Measurements from ENCODE around the gene TTBK2.

GRCh38 chr15:42933886-42934667 is 13.5 kb upstream of the TTBK2 start:
- no peak for TF ChIP-seq EP300 (IDR thresholded peaks at IDR 0.05)
- TF ChIP-seq, protein P1, sequence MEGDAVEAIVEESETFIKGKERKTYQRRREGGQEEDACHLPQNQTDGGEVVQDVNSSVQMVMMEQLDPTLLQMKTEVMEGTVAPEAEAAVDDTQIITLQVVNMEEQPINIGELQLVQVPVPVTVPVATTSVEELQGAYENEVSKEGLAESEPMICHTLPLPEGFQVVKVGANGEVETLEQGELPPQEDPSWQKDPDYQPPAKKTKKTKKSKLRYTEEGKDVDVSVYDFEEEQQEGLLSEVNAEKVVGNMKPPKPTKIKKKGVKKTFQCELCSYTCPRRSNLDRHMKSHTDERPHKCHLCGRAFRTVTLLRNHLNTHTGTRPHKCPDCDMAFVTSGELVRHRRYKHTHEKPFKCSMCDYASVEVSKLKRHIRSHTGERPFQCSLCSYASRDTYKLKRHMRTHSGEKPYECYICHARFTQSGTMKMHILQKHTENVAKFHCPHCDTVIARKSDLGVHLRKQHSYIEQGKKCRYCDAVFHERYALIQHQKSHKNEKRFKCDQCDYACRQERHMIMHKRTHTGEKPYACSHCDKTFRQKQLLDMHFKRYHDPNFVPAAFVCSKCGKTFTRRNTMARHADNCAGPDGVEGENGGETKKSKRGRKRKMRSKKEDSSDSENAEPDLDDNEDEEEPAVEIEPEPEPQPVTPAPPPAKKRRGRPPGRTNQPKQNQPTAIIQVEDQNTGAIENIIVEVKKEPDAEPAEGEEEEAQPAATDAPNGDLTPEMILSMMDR (IDR thresholded peaks at IDR 0.05): no peak
